ENCODE results near the gene C19orf67. TPM values are rescaled to one million over a fixed set of nuclear protein-coding genes. Genes with fewer than 3 reads are reported as not detected.

The C19orf67 gene
- total and polyA plus RNA-seq, 2 of the 13 experiments (the other 11 are each of a cell fraction or from before 2014, with no cell fraction given) = 0.11 to 0.32 TPM

DNA sequence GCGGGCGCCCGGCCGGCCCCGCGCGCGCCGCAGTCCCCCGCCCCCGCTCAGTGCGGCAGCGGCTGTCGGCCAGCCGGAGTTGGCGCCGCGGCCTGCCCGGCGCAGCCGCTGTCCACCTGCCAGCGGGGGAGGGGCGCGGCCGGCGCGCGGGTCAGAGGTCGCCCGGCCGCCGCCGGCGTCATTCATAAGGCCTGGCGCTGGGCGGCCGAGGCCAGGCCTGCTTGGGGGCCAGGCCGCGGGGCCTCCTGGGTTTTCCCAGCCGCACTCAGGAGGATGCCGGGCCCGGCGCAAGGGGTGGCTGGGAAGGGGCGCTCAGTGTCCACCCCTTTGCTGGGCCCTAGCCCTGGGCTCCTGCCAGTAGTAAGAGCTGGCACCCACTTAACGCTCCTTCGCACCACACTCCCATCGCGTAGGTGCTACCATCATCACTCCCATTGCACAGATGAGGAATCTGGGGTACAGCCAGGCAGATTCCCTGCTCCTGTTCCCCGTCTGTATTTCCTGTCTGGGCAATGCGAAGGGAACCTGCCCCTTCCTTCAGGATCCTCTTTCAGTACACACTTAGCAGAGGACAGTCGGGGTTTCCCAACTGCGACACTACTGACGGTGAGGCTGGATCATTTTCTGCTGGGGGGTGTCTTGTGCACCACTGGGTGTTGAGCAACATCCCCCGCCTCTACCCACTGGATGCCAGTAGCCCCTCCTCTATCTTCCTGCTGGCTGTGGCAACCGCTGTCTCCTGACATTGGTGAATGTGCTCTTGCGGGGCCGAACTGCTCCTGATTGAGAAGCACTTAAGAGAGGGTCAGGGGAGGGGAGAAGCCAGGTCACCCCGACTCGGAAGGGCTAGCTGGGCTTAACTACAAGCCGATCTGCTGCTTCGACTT is 32.8 kb upstream of the C19orf67 start (continued):
- TF ChIP-seq ZBTB37 (CRISPR knock-in tag; IDR thresholded peaks at IDR 0.05) = peak; percentile 75; the same call in 1 of the 2 replicates
- TF ChIP-seq YY1 (IDR thresholded peaks at IDR 0.05; ENCODE audit: insufficient read depth, insufficient replicate concordance, low read depth, low read length) = no peak
- peak; percentile 65 for TF ChIP-seq ZMYM3 (CRISPR knock-in tag; IDR thresholded peaks at IDR 0.05)
- TF ChIP-seq ZNF275 (CRISPR knock-in tag; IDR thresholded peaks at IDR 0.05; ENCODE audit: borderline replicate concordance) = no peak
- TF ChIP-seq REPIN1 (CRISPR knock-in tag; IDR thresholded peaks at IDR 0.05; ENCODE audit: borderline replicate concordance, low read depth) = 0 out of 2 replicates have a peak, but pooled peaks have one; percentile 18
- TF ChIP-seq, protein P1, sequence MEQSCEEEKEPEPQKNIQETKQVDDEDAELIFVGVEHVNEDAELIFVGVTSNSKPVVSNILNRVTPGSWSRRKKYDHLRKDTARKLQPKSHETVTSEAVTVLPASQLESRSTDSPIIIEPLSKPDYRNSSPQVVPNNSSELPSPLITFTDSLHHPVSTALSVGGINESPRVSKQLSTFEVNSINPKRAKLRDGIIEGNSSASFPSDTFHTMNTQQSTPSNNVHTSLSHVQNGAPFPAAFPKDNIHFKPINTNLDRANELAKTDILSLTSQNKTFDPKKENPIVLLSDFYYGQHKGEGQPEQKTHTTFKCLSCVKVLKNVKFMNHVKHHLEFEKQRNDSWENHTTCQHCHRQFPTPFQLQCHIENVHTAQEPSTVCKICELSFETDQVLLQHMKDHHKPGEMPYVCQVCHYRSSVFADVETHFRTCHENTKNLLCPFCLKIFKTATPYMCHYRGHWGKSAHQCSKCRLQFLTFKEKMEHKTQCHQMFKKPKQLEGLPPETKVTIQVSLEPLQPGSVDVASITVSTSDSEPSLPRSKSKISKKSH (CRISPR knock-in tag; IDR thresholded peaks at IDR 0.05; ENCODE audit: borderline replicate concordance) = 0 out of 2 replicates have a peak, but pooled peaks have one; percentile 63
- TF ChIP-seq ZNF451 (CRISPR knock-in tag; IDR thresholded peaks at IDR 0.05) = no peak
- no peak for TF ChIP-seq ZNF530 (CRISPR knock-in tag; IDR thresholded peaks at IDR 0.05; ENCODE audit: low read depth)
- TF ChIP-seq TCF12 (IDR thresholded peaks at IDR 0.05) = no peak
- TF ChIP-seq TCF12 (CRISPR knock-in tag; IDR thresholded peaks at IDR 0.05) = 0 out of 2 replicates have a peak, but pooled peaks have one; percentile 59
- TF ChIP-seq, protein P2, sequence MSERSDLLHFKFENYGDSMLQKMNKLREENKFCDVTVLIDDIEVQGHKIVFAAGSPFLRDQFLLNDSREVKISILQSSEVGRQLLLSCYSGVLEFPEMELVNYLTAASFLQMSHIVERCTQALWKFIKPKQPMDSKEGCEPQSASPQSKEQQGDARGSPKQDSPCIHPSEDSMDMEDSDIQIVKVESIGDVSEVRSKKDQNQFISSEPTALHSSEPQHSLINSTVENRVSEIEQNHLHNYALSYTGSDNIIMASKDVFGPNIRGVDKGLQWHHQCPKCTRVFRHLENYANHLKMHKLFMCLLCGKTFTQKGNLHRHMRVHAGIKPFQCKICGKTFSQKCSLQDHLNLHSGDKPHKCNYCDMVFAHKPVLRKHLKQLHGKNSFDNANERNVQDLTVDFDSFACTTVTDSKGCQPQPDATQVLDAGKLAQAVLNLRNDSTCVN (CRISPR knock-in tag; IDR thresholded peaks at IDR 0.05; ENCODE audit: borderline replicate concordance) = no peak
- TF ChIP-seq, protein P3, sequence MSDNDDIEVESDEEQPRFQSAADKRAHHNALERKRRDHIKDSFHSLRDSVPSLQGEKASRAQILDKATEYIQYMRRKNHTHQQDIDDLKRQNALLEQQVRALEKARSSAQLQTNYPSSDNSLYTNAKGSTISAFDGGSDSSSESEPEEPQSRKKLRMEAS (IDR thresholded peaks at IDR 0.05) = peak; percentile 61
- TF ChIP-seq ZNF318 (CRISPR knock-in tag; IDR thresholded peaks at IDR 0.05) = 0 out of 2 replicates have a peak, but pooled peaks have one; percentile 8
